ENCODE results near the gene CSTF1.
A peak's percentile ranks its signal among the peaks of the same experiment; 100 is the strongest.
"Not testable (repeated sequence)": the region's sequence is repeated elsewhere in the genome, so short reads cannot be mapped to it uniquely, and the experiment has no call there.

CSTF1 gene

GRCh38 chr20:56371977-56372376, 20.5 kb upstream of the CSTF1 start:
- peak; percentile 22 for DNase-seq

- DNase-seq, result no peak
Observed at GRCh38 chr20:56372850-56373249, 19.6 kb upstream of the CSTF1 start.

GRCh38 chr20:56373942-56374341, 18.5 kb upstream of the CSTF1 start:
- peak; percentile 99 for DNase-seq

GRCh38 chr20:56376331-56376730, 16.1 kb upstream of the CSTF1 start:
- no peak for DNase-seq

- DNase-seq, result no peak
Observed at GRCh38 chr20:56378386-56378785, 14.1 kb upstream of the CSTF1 start.

GRCh38 chr20:56380375-56380774, 12.1 kb upstream of the CSTF1 start:
- DNase-seq, result no peak

GRCh38 chr20:56381501-56381900, 10.9 kb upstream of the CSTF1 start:
- DNase-seq, result no peak

- no peak for DNase-seq
Observed at GRCh38 chr20:56382696-56383095, 9.7 kb upstream of the CSTF1 start.

GRCh38 chr20:56383334-56383733, 9.1 kb upstream of the CSTF1 start:
- no peak for DNase-seq

GRCh38 chr20:56385130-56385529, 7.3 kb upstream of the CSTF1 start:
- DNase-seq, result no peak

- no peak for DNase-seq
Observed at GRCh38 chr20:56386219-56386618, 6.2 kb upstream of the CSTF1 start.

GRCh38 chr20:56388882-56389281, 3.6 kb upstream of the CSTF1 start:
- DNase-seq, result no peak

- DNase-seq, result no peak
Observed at GRCh38 chr20:56389807-56390206, 2.6 kb upstream of the CSTF1 start.

- DNase-seq, result not testable (repeated sequence)
Observed at GRCh38 chr20:56390396-56390795, 2.0 kb upstream of the CSTF1 start.

- peak; percentile 30 for DNase-seq
Observed at GRCh38 chr20:56391037-56391436, 1.4 kb upstream of the CSTF1 start.

GRCh38 chr20:56391596-56392131, 781 bp upstream of the CSTF1 start:
- no peak for DNase-seq

GRCh38 chr20:56392881-56393482, 537 bp downstream of the CSTF1 start:
- no peak for DNase-seq

GRCh38 chr20:56393653-56394052, 1.2 kb downstream of the CSTF1 start:
- no peak for DNase-seq

GRCh38 chr20:56395166-56395565, 2.7 kb downstream of the CSTF1 start:
- no peak for DNase-seq

GRCh38 chr20:56400001-56400640, 7.7 kb downstream of the CSTF1 start:
- DNase-seq, result peak; percentile 50

GRCh38 chr20:56403465-56403864, 11.0 kb downstream of the CSTF1 start:
- DNase-seq, result no peak

GRCh38 chr20:56405356-56405755, 12.9 kb downstream of the CSTF1 start:
- peak; percentile 56 for DNase-seq

GRCh38 chr20:56406910-56407309, 14.5 kb downstream of the CSTF1 start:
- no peak for DNase-seq

- peak; percentile 81 for DNase-seq
Observed at GRCh38 chr20:56409521-56409920, 17.1 kb downstream of the CSTF1 start.

GRCh38 chr20:56409956-56410355, 17.5 kb downstream of the CSTF1 start:
- no peak for DNase-seq
